EH (cell line): ENCODE measurements around the gene UBE3B.

Experiments used
- DNase-seq: peaks from one replicate; pipeline ENCODE4 v3.0.0-alpha.2; 2015; ENCODE audit warnings: low read depth

The UBE3B gene

GRCh38 chr12:109529691-109530640, 52.5 kb downstream of the UBE3B start:
- DNase-seq = no peak

- DNase-seq = no peak
Observed at GRCh38 chr12:109531411-109531810, 54.0 kb downstream of the UBE3B start.

GRCh38 chr12:109532721-109533486, 55.5 kb downstream of the UBE3B start:
- DNase-seq = no peak

GRCh38 chr12:109533487-109533740, 56.0 kb downstream of the UBE3B start:
- DNase-seq = no peak

GRCh38 chr12:109534456-109534855, 57.0 kb downstream of the UBE3B start:
- no peak for DNase-seq

GRCh38 chr12:109535231-109535862, 57.9 kb downstream of the UBE3B start:
- no peak for DNase-seq

- DNase-seq = no peak
Observed at GRCh38 chr12:109535863-109536250, 58.4 kb downstream of the UBE3B start.

- no peak for DNase-seq
Observed at GRCh38 chr12:109537136-109537535, 59.7 kb downstream of the UBE3B start.

- no peak for DNase-seq
Observed at GRCh38 chr12:109538191-109538863, 60.9 kb downstream of the UBE3B start.

- peak; percentile 86 for DNase-seq
Observed at GRCh38 chr12:109539508-109539907, 62.1 kb downstream of the UBE3B start.

- DNase-seq = no peak
Observed at GRCh38 chr12:109540526-109541412, 63.3 kb downstream of the UBE3B start.

- DNase-seq = no peak
Observed at GRCh38 chr12:109541413-109541726, 63.9 kb downstream of the UBE3B start.

- peak; percentile 68 for DNase-seq
Observed at GRCh38 chr12:109542014-109542413, 64.6 kb downstream of the UBE3B start.

GRCh38 chr12:109542876-109543275, 65.4 kb downstream of the UBE3B start:
- no peak for DNase-seq

GRCh38 chr12:109544955-109545531, 67.6 kb downstream of the UBE3B start:
- DNase-seq = peak; percentile 61

- DNase-seq = no peak
Observed at GRCh38 chr12:109545826-109546225, 68.4 kb downstream of the UBE3B start.

- no peak for DNase-seq
Observed at GRCh38 chr12:109547286-109547685, 69.9 kb downstream of the UBE3B start.

GRCh38 chr12:109548258-109548657, 70.8 kb downstream of the UBE3B start:
- no peak for DNase-seq

GRCh38 chr12:109549613-109550270, 72.3 kb downstream of the UBE3B start:
- DNase-seq = no peak

- no peak for DNase-seq
Observed at GRCh38 chr12:109550281-109550680, 72.8 kb downstream of the UBE3B start.

- no peak for DNase-seq
Observed at GRCh38 chr12:109551108-109551507, 73.7 kb downstream of the UBE3B start.
